Heart left ventricle (tissue), 13 donors: Measurements from ENCODE around the gene RCBTB2.

Experiments used
- CTCF ChIP-seq, 12 donors: fragments of 200-600 bp; sonication (generic) in 4 of 12; IDR thresholded peaks; one replicate each; pipeline versions ENCODE4 v1.5.0 to v1.8.0; 2018 to 2022; ENCODE audit warnings: antibody characterized with exemption in 12 of 12, mild to moderate bottlenecking in 5 of 12
- POLR2A ChIP-seq, 2 donors: fragments of 450-650 bp; IDR thresholded peaks; one replicate each; pipeline ENCODE4 v1.6.1; 2017; ENCODE audit warnings: antibody characterized with exemption in 2 of 2, mild to moderate bottlenecking in 2 of 2, moderate library complexity in 2 of 2
- donor health status: ischemic (EF 13 %, LVEDD 7.1; RV severe dilation, severe dysfunction).
- donor health status: DM: no; HTN: yes; CAD: no.
- donor health status: DM: no; HTN: no; CAD: no.
- donor health status: ischemic (EF 25% LVEDD 6.9; RV normal size, moderate dysfunction).
- donor health status: ischemic (EF 25% LVEDD 5.7; RV mildly dilated, moderate dysfunction).
- donor health status: ischemic (EF 35%, LVEDD 5.7; RV mildly dilated, moderate dysfunction).
- donor health status: nonischemic (EF 11% LVEDD 7.7; RV severe dilation, severe dysfunction).
- donor health status: DM: yes; HTN: yes; CAD: no.
- donor health status: PGD.
- donor health status: ischemic (EF 29% LVEDD 5.4; RV normal size, mild dysfunction).
- donor health status: nonischemic (EF 23%, LVEDD 6.1; RV moderate dilation, normal function).

GRCh38 chr13:48551329-48551728 lies 18.4 kb upstream of the RCBTB2 start:
- TF ChIP-seq POLR2A (IDR thresholded peaks at IDR 0.05) (no peak), CTCF (IDR thresholded peaks at IDR 0.05) (no peak)
